ENCODE results near the gene MFGE8. TPM values are rescaled to one million over a fixed set of nuclear protein-coding genes. Genes with fewer than 3 reads are reported as not detected.
A peak's percentile ranks its signal among the peaks of the same experiment; 100 is the strongest.

Gene MFGE8
- total RNA-seq, 2 donors from 2014 or later = 284 to 598 TPM

- Histone ChIP-seq H3K4me1 (ENCODE audit: control insufficient read depth, insufficient read depth, low read length) (no peaks in the 10 kb centered on the region), H3K27me3 (ENCODE audit: control insufficient read depth, insufficient read depth, low read length, poor library complexity, severe bottlenecking) (peaks cover 34% of the 10 kb centered on the region), H3K9me3 (ENCODE audit: control insufficient read depth, low read length) (no peaks in the 10 kb centered on the region), H3K36me3 (ENCODE audit: control insufficient read depth, insufficient read depth, low read length) (peaks cover 25% of the 10 kb centered on the region), H3K4me3 (ENCODE audit: low read length) (no peak overlapping the region), H3K9ac (ENCODE audit: extremely low read depth, low read length, poor library complexity, severe bottlenecking) (no peak overlapping the region), H3K27ac (ENCODE audit: low read depth, low read length) (no peak overlapping the region)
- Mint-ChIP-seq H3K27me3 (ENCODE audit: insufficient read depth) (peaks cover 35% of the 10 kb centered on the region), H3K36me3 (ENCODE audit: low read depth) (peaks cover 32% of the 10 kb centered on the region), H3K4me3 (no peak overlapping the region), H3K4me1 (peaks cover 26% of the 10 kb centered on the region), H3K27ac (peak overlapping the region; percentile 85), H3K9me3 (no peaks in the 10 kb centered on the region)
- TF ChIP-seq CTCF (conservative IDR thresholded peaks at IDR 0.05) = peak; percentile 39
- DNase-seq = peak; percentile 77
- 75 to 89% methylated on average over 6 to 12 of the region's 12 CpGs for WGBS, 2 experiments (ENCODE audit: insufficient coverage in 1 of 2, insufficient read length in 1 of 2)
Observed at GRCh38 chr15:88897456-88898194, 15.6 kb downstream of the MFGE8 start.

GRCh38 chr15:88897142-88897455 lies 16.1 kb downstream of the MFGE8 start:
- Histone ChIP-seq H3K4me3 (ENCODE audit: low read length) (no peak overlapping the region), H3K36me3 (ENCODE audit: control insufficient read depth, insufficient read depth, low read length) (peaks cover 20% of the 10 kb centered on the region), H3K27ac (ENCODE audit: low read depth, low read length) (peak overlapping the region; percentile 22), H3K9ac (ENCODE audit: extremely low read depth, low read length, poor library complexity, severe bottlenecking) (no peak overlapping the region), H3K4me1 (ENCODE audit: control insufficient read depth, insufficient read depth, low read length) (no peaks in the 10 kb centered on the region), H3K27me3 (ENCODE audit: control insufficient read depth, insufficient read depth, low read length, poor library complexity, severe bottlenecking) (peaks cover 34% of the 10 kb centered on the region), H3K9me3 (ENCODE audit: control insufficient read depth, low read length) (no peaks in the 10 kb centered on the region)
- 80 to 92% methylated on average over 2 to 8 of the region's 8 CpGs for WGBS, 2 experiments (ENCODE audit: insufficient coverage in 1 of 2, insufficient read length in 1 of 2)
- Mint-ChIP-seq H3K4me3 (no peak overlapping the region), H3K36me3 (ENCODE audit: low read depth) (peaks cover 26% of the 10 kb centered on the region), H3K27me3 (ENCODE audit: insufficient read depth) (peaks cover 35% of the 10 kb centered on the region), H3K27ac (no peak overlapping the region), H3K9me3 (no peaks in the 10 kb centered on the region), H3K4me1 (peaks cover 26% of the 10 kb centered on the region)
- no peak for TF ChIP-seq CTCF (conservative IDR thresholded peaks at IDR 0.05)
- DNase-seq = no peak

- peaks cover 35% of the 10 kb centered on the region for H3K27me3 Mint-ChIP-seq (ENCODE audit: insufficient read depth)
- no peak for DNase-seq
- TF ChIP-seq CTCF (conservative IDR thresholded peaks at IDR 0.05) = no peak
- Histone ChIP-seq H3K9ac (ENCODE audit: extremely low read depth, low read length, poor library complexity, severe bottlenecking) (no peak overlapping the region), H3K27ac (ENCODE audit: low read depth, low read length) (no peak overlapping the region), H3K36me3 (ENCODE audit: control insufficient read depth, insufficient read depth, low read length) (peaks cover 14% of the 10 kb centered on the region), H3K4me1 (ENCODE audit: control insufficient read depth, insufficient read depth, low read length) (no peaks in the 10 kb centered on the region), H3K27me3 (ENCODE audit: control insufficient read depth, insufficient read depth, low read length, poor library complexity, severe bottlenecking) (peaks cover 34% of the 10 kb centered on the region), H3K9me3 (ENCODE audit: control insufficient read depth, low read length) (no peaks in the 10 kb centered on the region), H3K4me3 (ENCODE audit: low read length) (no peak overlapping the region)
- peaks cover 26% of the 10 kb centered on the region for H3K4me1 Mint-ChIP-seq
- no peak overlapping the region for H3K4me3 Mint-ChIP-seq
- WGBS, 2 experiments (ENCODE audit: insufficient coverage in 1 of 2, insufficient read length in 1 of 2) = 67 to 88% methylated on average over 4 to 8 of the region's 8 CpGs
- no peaks in the 10 kb centered on the region for H3K9me3 Mint-ChIP-seq
- peaks cover 20% of the 10 kb centered on the region for H3K36me3 Mint-ChIP-seq (ENCODE audit: low read depth)
- H3K27ac Mint-ChIP-seq = no peak overlapping the region
Observed at GRCh38 chr15:88896333-88897033, 16.7 kb downstream of the MFGE8 start.
